GM18505 (cell line): ENCODE measurements around the gene KCNQ1.

Experiments
- ATAC-seq: cut with Tn5 transposase; IDR thresholded peaks from one replicate; pipeline ENCODE4 v1.9.1; 2021; ENCODE audit not compliant: unreplicated experiment
- POLR2A ChIP-seq: IDR thresholded peaks from 4 replicates; pipeline ENCODE4 v1.6.1; 2011; ENCODE audit warnings: borderline replicate concordance; ENCODE audit not compliant: insufficient read depth, insufficient read length; ENCODE audit errors: extremely low read depth

KCNQ1 gene

DNA sequence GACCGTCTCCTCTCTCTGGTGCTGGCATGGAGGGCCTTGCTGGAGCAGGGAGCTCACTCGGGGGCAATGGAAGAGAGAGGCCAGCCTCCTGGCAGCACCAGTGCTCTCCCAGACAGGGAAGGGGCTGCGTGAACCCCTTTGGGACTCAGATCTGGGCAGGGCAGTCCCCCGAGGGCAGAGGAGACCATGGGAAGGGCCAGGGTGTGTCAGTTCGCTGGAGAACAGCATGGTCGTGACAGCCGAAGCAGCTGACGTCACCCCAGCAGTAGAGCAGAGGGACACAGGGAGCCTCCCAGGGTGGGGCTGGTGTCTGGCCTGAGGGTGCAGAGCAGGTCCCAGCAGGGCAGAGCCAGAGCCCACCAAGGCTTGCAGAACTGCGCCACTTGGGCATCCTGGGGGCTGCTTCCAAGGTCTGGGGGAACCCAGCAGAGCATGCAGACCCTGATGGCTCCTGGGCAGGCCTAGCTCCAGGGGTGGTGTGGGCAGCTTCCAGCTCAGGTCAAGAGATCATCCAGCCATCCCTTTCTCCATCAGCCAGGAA lies 326.0 kb downstream of the KCNQ1 start:
- TF ChIP-seq POLR2A: no peak
- no peak for ATAC-seq

DNA sequence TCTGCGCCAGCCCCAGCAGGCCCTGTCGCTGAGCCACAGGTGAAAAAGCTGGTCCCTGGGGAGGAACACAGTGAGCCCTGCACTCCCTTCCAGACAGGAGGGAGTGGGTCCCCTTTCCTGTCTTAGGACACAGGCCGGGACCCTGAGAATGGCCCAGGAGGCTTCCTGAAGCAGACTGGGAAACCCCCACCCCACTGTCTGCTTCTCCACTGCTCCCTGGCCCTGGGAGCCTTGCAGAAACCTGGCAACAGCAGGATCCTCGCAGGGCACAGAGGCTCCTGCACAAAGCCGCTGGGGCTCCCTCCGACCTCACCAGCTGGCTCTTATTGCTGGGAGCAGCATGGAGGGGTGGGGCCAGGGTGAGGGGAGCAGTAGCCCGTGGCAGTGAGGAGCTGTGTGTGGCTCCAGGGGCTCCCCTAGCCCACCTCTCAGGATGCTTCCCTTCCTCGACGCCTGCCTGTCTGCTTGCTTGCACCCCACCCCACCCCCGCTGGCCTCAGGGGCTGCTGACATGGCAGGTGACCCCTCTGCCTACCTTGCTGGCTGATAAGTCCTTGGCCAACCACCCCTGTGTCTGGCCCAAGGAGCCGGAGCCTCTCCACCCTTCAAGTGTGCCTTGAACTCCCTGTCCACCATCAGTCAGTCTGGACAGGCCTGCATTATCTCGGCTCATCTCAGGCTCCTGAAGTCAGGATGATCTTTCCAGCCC lies 327.1 kb downstream of the KCNQ1 start:
- no peak for TF ChIP-seq POLR2A
- no peak for ATAC-seq

DNA sequence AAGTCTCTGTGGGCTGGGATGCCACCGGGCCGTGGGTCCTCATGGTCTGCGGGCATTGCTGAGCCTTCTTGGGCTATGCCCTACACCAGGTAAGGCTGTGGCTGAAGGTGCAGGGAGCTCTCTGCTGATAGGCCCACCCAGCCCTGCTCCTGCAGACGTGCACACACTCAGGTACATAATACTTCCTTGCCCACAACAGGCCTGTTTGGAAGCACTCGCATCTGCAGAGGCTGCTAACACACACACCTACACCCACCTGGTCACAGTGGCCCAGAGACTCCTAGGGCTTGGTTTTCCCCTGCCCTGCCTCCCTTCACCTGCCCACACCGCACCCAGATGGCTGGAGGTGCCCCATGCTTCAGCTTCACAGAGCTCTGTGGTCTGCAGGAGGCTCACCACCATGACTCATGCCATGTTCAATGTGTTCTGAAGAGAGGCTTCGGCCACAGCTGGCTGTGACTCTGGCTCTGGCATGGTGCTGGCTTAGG lies 327.8 kb downstream of the KCNQ1 start:
- ATAC-seq: no peak
- TF ChIP-seq POLR2A: no peak

DNA sequence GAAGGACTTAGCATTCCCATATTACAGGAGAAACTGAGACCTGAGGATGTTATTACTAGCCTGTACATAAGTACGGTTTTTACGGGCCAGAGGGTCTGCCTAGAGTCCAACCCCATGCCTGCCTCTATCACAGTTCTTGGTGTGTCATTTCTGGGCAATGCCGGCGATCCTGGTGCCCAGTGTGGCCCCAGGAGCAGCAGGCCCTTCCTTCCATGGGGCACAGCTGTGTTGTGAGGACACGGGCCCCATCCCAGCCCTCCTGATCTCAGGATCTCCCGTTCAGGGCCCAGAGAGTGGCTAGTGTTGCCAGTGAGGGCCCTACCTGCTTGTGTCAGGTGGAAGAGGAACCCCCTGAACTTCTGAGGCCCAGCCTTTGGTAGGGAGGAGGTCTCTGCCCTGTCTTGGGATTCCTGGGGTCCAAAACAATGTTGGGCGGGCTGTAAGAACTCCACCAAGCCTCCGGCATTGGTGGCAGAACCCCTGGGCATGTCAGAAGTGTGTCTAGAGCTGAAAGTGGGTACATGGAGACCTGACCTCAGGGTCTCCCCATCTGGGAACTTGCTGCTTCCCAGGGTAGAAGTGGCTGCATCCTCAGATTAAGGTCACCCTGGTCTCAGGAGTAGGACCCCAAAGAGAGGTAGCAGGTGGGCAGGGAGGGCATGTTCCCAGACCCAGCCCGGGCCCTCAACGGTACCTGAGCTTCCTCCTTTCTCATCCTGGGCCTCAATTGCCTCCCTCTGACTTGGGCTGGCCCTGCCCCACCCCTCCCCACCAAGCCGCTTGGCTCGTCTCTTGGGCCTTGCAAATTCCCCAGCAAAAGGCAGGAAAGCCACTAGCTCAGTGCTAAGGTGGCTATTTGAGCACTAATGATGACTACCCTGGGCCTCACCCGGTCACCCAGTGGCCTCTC lies 329.6 kb downstream of the KCNQ1 start:
- no peak for TF ChIP-seq POLR2A
- ATAC-seq: no peak

DNA sequence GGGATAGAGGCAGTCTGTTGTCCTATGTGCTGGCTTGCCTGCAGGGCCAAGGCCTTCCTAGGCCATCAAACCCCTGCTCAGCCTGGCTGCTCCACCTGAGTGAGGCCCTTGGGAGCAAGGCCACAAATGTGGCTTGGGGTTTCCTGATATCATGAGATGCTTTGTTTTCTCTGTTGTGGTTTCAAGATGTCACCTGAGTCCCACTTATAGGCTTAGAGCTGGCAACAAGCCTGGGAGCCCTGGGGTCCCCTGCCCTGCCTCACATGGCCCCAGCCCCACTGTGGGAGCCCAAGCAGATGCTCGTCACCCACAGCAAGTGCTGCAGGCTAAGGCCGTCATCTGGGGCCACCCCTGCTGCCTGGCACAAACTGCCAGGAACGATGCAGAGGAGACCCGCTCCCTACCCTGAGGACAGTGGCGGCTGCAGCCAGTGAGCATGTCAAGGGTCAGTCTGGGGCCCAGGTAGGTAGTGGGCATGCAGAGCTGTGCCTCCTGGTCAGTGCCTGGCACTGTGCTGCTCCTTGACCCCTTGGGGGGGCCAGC lies 330.3 kb downstream of the KCNQ1 start:
- TF ChIP-seq POLR2A: no peak
- ATAC-seq: no peak

DNA sequence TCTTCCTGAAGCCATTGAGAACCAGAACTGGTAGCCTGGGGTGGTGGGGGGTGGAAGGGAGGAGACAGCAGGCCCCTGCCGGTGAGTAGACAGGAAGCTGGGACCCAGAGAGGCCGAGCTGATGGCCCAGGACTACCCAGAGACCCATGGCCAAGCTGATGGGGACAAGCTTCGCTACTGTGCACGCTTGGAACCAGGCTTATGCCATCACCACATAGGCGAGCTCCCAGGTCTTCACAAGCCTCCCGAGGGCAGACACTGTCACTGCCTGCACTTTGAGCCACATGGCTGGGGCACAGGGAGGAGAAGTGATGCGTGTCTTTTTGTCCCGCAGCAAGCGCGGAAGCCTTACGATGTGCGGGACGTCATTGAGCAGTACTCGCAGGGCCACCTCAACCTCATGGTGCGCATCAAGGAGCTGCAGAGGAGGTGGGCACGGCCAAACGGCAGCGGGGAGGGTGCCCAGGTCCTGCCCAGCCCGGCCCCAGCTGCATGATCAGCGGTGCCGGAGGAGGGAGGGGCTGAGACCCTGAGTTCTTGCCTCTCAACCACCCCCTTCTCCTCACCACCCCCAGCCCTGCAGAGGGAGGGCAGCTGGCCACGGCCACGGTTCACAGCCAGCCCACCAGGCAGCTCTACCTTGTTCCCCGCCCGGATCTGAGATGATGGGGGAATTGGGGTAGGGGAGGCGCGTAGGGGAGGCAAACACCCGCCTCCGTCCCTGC lies 331.0 kb downstream of the KCNQ1 start:
- ATAC-seq: no peak
- TF ChIP-seq POLR2A: no peak

DNA sequence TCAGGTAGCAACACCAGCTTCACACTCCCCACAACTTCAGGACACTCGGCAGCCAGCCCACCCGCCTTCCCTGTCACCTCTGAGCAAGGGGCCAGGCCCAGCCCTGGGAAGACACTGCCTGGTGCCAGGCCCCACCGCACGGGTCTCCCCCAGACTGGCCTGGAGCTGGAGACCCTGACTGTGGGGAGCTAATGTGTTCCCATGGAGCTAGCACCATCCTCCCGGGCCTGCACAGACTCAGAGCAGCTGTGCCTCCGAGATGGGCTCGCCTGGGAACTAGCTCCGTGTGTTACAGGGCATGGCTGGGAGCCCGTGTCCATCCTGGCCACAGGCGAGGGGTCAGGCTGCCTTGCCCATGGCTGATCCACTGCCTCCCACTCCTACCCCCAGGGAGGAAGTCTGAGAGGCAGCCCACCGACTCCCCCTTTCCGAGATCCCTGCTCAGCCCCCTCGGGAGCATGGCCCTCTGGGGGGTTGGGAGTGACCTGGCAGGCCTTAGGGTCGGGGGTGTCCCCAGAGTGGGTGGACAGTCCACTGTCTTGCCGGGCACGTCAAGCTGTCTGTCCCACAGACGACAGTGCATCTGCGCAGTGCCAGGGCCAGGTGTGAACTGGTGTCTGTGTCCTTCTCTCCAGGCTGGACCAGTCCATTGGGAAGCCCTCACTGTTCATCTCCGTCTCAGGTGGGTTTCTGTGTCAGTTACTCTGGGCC lies 331.7 kb downstream of the KCNQ1 start:
- ATAC-seq: no peak
- no peak for TF ChIP-seq POLR2A

DNA sequence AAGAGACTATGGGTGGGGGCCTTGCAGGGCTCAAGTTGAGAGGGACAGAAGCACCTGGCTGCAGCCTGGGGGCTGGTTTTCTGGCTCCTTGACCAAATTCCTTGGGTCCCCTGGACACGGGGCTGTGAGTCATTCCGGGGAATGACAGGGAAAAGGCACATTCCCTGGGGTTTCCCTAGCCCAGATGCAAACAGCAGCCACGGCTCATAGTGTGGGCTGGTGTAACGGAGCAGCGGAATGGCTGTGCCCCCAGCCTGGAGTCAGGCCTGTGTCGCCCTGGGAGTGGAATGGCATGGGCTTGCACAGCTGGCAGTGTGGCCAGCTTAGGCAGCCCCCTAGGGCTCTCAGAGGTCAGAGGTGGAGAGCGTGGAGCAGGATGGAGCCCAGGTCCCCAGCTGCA lies 332.6 kb downstream of the KCNQ1 start:
- TF ChIP-seq POLR2A: no peak
- ATAC-seq: no peak

DNA sequence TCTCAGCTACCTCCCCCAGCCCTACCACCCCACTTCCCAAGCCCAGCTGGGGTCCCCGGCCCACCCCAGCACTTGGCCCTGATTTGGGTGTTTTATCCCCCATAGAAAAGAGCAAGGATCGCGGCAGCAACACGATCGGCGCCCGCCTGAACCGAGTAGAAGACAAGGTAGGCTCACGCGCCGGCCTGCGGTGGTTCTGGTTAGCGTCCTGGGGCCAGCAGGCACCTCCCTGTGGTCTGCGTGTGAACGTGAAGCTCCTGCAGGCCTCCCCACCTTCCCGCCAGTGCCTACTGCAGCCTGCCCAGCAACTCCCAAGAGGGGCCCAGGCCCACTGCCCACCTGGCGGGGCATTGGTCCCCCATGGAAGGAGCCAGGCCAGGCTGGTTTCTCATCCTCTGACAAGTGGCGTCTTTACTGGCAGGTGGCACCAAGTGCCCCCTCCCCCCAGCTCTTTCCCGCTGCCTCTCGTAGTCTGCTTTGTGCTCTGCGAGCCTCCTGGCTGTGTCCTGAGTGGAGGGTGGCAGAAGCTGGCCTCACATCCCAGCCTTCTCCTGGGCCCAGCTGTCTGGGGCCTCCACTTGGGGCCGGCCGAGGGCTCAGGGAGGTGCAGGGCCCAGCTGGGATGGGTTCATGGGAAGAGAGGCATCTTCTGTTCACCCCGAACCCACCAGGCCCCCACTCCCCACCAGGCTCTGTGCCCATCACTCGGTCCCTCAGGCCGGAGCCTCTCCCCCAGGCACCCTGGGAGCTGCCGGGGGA lies 333.2 kb downstream of the KCNQ1 start:
- ATAC-seq: no peak
- TF ChIP-seq POLR2A: no peak

DNA sequence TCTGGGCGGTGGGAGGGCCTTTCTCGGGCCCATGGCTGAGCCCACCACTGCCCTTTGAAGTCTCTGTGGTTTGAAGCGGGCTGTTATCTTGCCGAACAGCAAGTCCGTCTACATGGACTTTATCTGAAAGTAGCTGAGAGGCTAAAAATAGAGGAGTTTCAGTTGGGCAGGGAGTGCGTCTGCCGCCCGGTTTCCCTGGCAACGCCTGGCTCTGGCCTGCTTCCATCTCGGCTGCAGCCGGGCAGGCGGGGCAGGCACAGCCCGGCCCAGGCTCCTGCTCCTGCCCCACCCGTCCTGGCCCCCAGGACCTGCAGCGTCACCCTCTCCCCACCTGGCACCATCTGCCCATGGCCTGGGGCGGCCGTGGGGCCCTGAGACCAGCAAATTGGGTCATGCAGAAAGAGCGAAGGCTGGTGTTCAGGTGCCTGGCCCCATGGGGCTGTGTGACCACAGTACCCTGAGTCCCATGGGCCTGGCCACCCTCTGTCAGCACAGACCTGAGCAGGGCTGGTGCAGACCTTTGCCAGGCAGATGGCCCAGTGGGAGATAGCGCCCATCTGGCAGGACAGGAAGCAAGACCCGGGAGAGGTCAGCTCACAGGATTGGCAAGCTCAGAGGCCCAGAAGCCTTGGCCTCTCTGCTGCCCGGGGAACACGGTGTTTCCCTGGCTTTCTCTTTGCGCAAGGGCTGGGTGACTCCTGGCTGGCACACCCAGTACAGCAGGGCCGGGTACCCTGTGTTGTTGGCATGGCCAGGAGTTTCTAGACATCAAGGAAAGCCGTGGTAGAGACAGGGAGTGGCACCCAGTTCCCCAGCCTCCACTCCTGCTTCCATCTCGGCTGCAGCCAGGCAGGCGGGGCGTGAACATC lies 334.1 kb downstream of the KCNQ1 start:
- ATAC-seq: no peak
- no peak for TF ChIP-seq POLR2A

DNA sequence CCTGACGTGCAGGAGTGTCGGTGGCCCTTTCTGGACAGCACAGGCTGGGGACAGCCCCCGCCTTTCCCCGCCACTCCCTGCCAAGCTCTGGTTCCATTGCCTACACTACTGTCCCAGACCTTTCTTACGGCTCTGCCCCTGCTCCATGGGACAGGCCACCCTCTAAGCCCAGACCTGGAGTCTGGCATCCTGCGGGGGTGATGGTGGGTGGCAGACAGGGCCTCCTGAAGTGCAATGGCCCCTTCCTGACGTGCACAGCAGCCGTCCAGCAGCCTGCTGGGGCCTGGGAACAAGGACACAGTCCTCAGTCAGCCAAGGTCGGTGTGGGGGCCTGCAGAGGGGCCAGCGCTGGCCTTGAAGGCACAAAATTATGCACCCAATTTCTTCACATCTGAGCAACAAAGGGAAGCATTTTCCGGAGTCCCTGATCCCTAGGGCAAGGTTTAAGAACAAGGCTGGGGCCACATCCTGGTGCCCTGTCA lies 334.7 kb downstream of the KCNQ1 start:
- ATAC-seq: no peak

More for the DNA sequence above, 334.7 kb downstream of the KCNQ1 start:
- TF ChIP-seq POLR2A: no peak
